Neural cell (in vitro differentiated cells): ENCODE results near the gene CDH6.

Experiments
- EZH2 ChIP-seq: fragments of 200-600, 300-800 bp; shearing (Covaris generic), sonication (generic); IDR thresholded peaks from 2 replicates; pipeline ENCODE4 v1.6.1; 2014; ENCODE audit warnings: antibody characterized with exemption, low read length, borderline replicate concordance, mild to moderate bottlenecking; ENCODE audit not compliant: insufficient read depth, poor library complexity, severe bottlenecking
- POLR2AphosphoS5 ChIP-seq: IDR thresholded peaks from 2 replicates; pipeline ENCODE4 v1.6.1; 2012

DNA sequence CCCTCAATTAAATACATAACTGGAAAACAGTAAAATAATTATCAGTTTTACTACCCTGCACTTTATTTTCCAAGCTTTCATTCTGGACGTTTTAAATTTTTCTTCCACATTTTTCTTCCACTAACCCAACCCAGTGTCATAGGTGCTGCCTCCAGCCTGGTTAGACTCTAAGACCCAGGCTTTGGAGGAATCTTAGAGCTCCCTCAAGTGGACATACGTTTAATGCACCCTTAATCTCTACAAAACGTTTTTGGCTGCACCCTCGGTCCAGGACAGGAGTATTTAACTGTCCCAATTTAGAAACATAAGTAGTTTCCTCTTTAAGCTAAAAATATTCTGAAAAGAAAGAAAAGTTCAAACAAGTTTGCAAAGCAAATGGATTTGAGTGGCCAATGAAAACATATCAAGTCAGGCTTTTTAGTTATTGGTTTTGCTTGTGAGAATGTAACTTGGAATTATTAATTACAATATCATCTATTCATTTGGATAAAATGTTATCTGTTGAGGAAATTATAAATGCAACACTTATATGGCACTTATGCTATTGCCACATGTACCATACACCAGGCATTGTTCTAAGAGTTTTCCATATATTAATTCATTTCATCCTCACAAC, 38.9 kb downstream of the CDH6 start:
- TF ChIP-seq POLR2AphosphoS5 = no peak
- TF ChIP-seq EZH2 = no peak
